ENCODE data around the gene KCNA10. TPM values are rescaled to one million over a fixed set of nuclear protein-coding genes. Genes with fewer than 3 reads are reported as not detected.

The KCNA10 gene
- total RNA-seq, 1 experiment from 2014 or later, result not detected

GRCh38 chr1:110522560-110522959 lies 3.6 kb upstream of the KCNA10 start:
- Histone ChIP-seq H3K4me1 (ENCODE audit: insufficient read depth, low read length) (no peaks in the 10 kb centered on the region), H3K9me3 (ENCODE audit: low read length) (no peaks in the 10 kb centered on the region), H3F3A (ENCODE audit: low read length, unreplicated experiment) (no peaks in the 10 kb centered on the region), H3K27me3 (ENCODE audit: low read length) (peaks cover 78% of the 10 kb centered on the region), H3K9me2 (replicated peaks; ENCODE audit: low read length) (no peaks in the 10 kb centered on the region), H3K36me3 (ENCODE audit: low read depth, low read length) (no peaks in the 10 kb centered on the region), H3K4me2 (ENCODE audit: low read length) (no peak overlapping the region), H3K9ac (ENCODE audit: low read length) (no peak overlapping the region), H3K79me2 (ENCODE audit: low read length) (no peaks in the 10 kb centered on the region), H4K20me1 (ENCODE audit: low read length) (no peaks in the 10 kb centered on the region), H3K27ac (ENCODE audit: low read length) (no peak overlapping the region), H3K4me3 (ENCODE audit: low read length) (no peak overlapping the region), H2AFZ (ENCODE audit: low read length) (no peak overlapping the region)
- intact Hi-C loops (cut with micrococcal nuclease), result no loop called here
- POLR2A ChIA-PET (ENCODE audit: unreplicated experiment), result no interaction called here
- no TSS peak for BruUV-seq (replicated peaks)
- DNase-seq (no peak), ATAC-seq (no peak)
- CTCF ChIA-PET, result interaction anchor here (0.6 kb wide), 1 partner anchor 259 kb away, joined by 3 read pairs; no protein-coding TSS in a partner anchor
- TF ChIP-seq EZH2phosphoT487 (IDR thresholded peaks at IDR 0.05; ENCODE audit: borderline replicate concordance, low read length) (no peak), CTCF (conservative IDR thresholded peaks at IDR 0.05; ENCODE audit: low read depth, low read length) (no peak), EZH2 (IDR thresholded peaks at IDR 0.05; ENCODE audit: low read length, unreplicated experiment) (no peak)

GRCh38 chr1:110520827-110521226 lies 1.9 kb upstream of the KCNA10 start:
- ATAC-seq (no peak), DNase-seq (no peak)
- Histone ChIP-seq H4K20me1 (ENCODE audit: low read length) (no peaks in the 10 kb centered on the region), H3K79me2 (ENCODE audit: low read length) (no peaks in the 10 kb centered on the region), H3K9me2 (replicated peaks; ENCODE audit: low read length) (no peaks in the 10 kb centered on the region), H3K9me3 (ENCODE audit: low read length) (no peaks in the 10 kb centered on the region), H3K4me1 (ENCODE audit: insufficient read depth, low read length) (no peaks in the 10 kb centered on the region), H3K4me3 (ENCODE audit: low read length) (no peak overlapping the region), H3K27ac (ENCODE audit: low read length) (no peak overlapping the region), H3F3A (ENCODE audit: low read length, unreplicated experiment) (no peaks in the 10 kb centered on the region), H3K9ac (ENCODE audit: low read length) (no peak overlapping the region), H3K4me2 (ENCODE audit: low read length) (no peak overlapping the region), H3K36me3 (ENCODE audit: low read depth, low read length) (no peaks in the 10 kb centered on the region), H2AFZ (ENCODE audit: low read length) (no peak overlapping the region), H3K27me3 (ENCODE audit: low read length) (peaks cover 73% of the 10 kb centered on the region)
- TF ChIP-seq EZH2phosphoT487 (IDR thresholded peaks at IDR 0.05; ENCODE audit: borderline replicate concordance, low read length) (no peak), EZH2 (IDR thresholded peaks at IDR 0.05; ENCODE audit: low read length, unreplicated experiment) (no peak), CTCF (conservative IDR thresholded peaks at IDR 0.05; ENCODE audit: low read depth, low read length) (no peak)
- intact Hi-C loops (cut with micrococcal nuclease), result no loop called here
- POLR2A ChIA-PET (ENCODE audit: unreplicated experiment), result no interaction called here
- CTCF ChIA-PET, result no interaction called here
- no TSS peak for BruUV-seq (replicated peaks)

- Histone ChIP-seq H3K27ac (ENCODE audit: low read length) (no peak overlapping the region), H3K9me2 (replicated peaks; ENCODE audit: low read length) (no peaks in the 10 kb centered on the region), H3K27me3 (ENCODE audit: low read length) (peaks cover 41% of the 10 kb centered on the region), H3K9me3 (ENCODE audit: low read length) (no peaks in the 10 kb centered on the region), H3K4me2 (ENCODE audit: low read length) (no peak overlapping the region), H3K36me3 (ENCODE audit: low read depth, low read length) (no peaks in the 10 kb centered on the region), H3K4me1 (ENCODE audit: insufficient read depth, low read length) (no peaks in the 10 kb centered on the region), H4K20me1 (ENCODE audit: low read length) (no peaks in the 10 kb centered on the region), H3K79me2 (ENCODE audit: low read length) (no peaks in the 10 kb centered on the region), H3F3A (ENCODE audit: low read length, unreplicated experiment) (no peaks in the 10 kb centered on the region), H3K4me3 (ENCODE audit: low read length) (no peak overlapping the region), H3K9ac (ENCODE audit: low read length) (no peak overlapping the region), H2AFZ (ENCODE audit: low read length) (no peak overlapping the region)
- ChIA-PET CTCF (interaction anchor here (0.6 kb wide), 1 partner anchor 56 kb away, joined by 3 read pairs; no protein-coding TSS in a partner anchor), POLR2A (ENCODE audit: unreplicated experiment) (no interaction called here)
- no TSS peak for BruUV-seq (replicated peaks)
- TF ChIP-seq EZH2phosphoT487 (IDR thresholded peaks at IDR 0.05; ENCODE audit: borderline replicate concordance, low read length) (no peak), CTCF (conservative IDR thresholded peaks at IDR 0.05; ENCODE audit: low read depth, low read length) (no peak), EZH2 (IDR thresholded peaks at IDR 0.05; ENCODE audit: low read length, unreplicated experiment) (no peak)
- ATAC-seq (no peak), DNase-seq (no peak)
- intact Hi-C loops (cut with micrococcal nuclease), result no loop called here
Observed at GRCh38 chr1:110515891-110516290, 3.1 kb downstream of the KCNA10 start.
